DOHH2 (cell line): ENCODE measurements around the gene TMEM139.

Experiments
- H3F3A ChIP-seq: fragments of 200-600 bp; sonication (generic), shearing (Covaris generic); 2 replicates; pipeline ENCODE4 v1.6.0; 2016; ENCODE audit warnings: antibody characterized with exemption, mild to moderate bottlenecking; ENCODE audit not compliant: control insufficient read depth, insufficient read depth
- H3K27ac ChIP-seq: fragments of 200-600 bp; sonication (generic); 2 replicates; pipeline ENCODE4 v1.5.1; 2014; ENCODE audit warnings: low read depth, mild to moderate bottlenecking, low read length, moderate library complexity
- H3K27me3 ChIP-seq: fragments of 200-600 bp; sonication (generic); 2 replicates; pipeline ENCODE4 v1.6.1; 2014; ENCODE audit warnings: mild to moderate bottlenecking, low read length, mixed read lengths; ENCODE audit not compliant: control insufficient read depth
- H3K36me3 ChIP-seq: fragments of 200-600 bp; sonication (generic); 2 replicates; pipeline ENCODE4 v1.6.1; 2014; ENCODE audit warnings: mild to moderate bottlenecking, low read length, moderate library complexity, mixed read lengths; ENCODE audit not compliant: control insufficient read depth
- H3K4me1 ChIP-seq: fragments of 200-600 bp; sonication (generic); 2 replicates; pipeline ENCODE4 v1.6.1; 2014; ENCODE audit warnings: mild to moderate bottlenecking, low read length, mixed read lengths; ENCODE audit not compliant: control insufficient read depth
- H3K4me2 ChIP-seq: fragments of 200-600 bp; sonication (generic); 2 replicates; pipeline ENCODE4 v1.6.0; 2014; ENCODE audit warnings: mild to moderate bottlenecking, low read length, moderate library complexity
- H3K4me3 ChIP-seq: fragments of 200-600 bp; sonication (generic); 2 replicates; pipeline ENCODE4 v1.5.1; 2014; ENCODE audit warnings: mild to moderate bottlenecking, low read length, mixed read lengths
- H3K79me2 ChIP-seq: fragments of 200-600 bp; sonication (generic); 2 replicates; pipeline ENCODE4 v1.6.1; 2014; ENCODE audit warnings: mild to moderate bottlenecking, low read length, mixed read lengths; ENCODE audit not compliant: control insufficient read depth
- H3K9me2 ChIP-seq: fragments of 200-600 bp; sonication (generic); replicated peaks from 2 replicates; pipeline ENCODE4 v1.6.1; 2014; ENCODE audit warnings: mild to moderate bottlenecking, low read length, mixed read lengths; ENCODE audit not compliant: control insufficient read depth
- H3K9me3 ChIP-seq: fragments of 200-600 bp; sonication (generic); 2 replicates; pipeline ENCODE4 v1.6.1; 2014; ENCODE audit warnings: antibody characterized with exemption, low read length, mixed read lengths; ENCODE audit not compliant: control insufficient read depth, insufficient read depth
- H4K20me1 ChIP-seq: fragments of 200-600 bp; sonication (generic); 2 replicates; pipeline ENCODE4 v1.6.0; 2014; ENCODE audit warnings: low read depth, mild to moderate bottlenecking, antibody characterized with exemption, low read length, moderate library complexity; ENCODE audit not compliant: control insufficient read depth, insufficient read depth
- CTCF ChIP-seq: fragments of 200-600 bp; sonication (generic); IDR thresholded peaks from one replicate; pipeline ENCODE4 v1.5.1; 2014; ENCODE audit warnings: antibody characterized with exemption, mild to moderate bottlenecking, low read depth, low read length; ENCODE audit not compliant: poor library complexity, severe bottlenecking
- EZH2phosphoT487 ChIP-seq: fragments of 200-600 bp; sonication (generic); IDR thresholded peaks from 2 replicates; pipeline ENCODE4 v1.6.1; 2017; ENCODE audit warnings: borderline replicate concordance, mild to moderate bottlenecking, antibody characterized with exemption, low read length, moderate library complexity, mixed read lengths

The TMEM139 gene

DNA sequence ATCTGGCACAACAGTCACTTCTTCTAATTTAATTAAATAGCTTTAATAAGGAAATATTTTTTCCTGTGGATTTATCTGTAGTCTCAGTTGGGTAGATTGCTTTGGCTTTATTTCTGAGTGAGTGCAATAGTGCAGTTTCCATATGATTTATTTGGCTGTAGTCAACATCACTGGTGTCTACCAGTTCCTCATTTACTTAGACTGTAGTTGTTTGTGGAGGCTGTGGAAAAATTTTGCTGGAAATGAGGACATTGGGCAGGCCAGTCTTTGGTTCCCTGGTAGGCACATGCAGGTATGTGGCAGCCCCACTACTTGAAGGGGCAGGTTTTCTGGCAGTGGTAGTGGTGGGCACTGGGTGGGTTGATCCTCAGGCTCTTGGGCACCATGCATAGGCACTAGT lies 47.4 kb upstream of the TMEM139 start:
- TF ChIP-seq EZH2phosphoT487 (no peak), CTCF (no peak)

GRCh38 chr7:143238289-143238980 lies 46.3 kb upstream of the TMEM139 start:
- Histone ChIP-seq H4K20me1 (no peaks in the 10 kb centered on the region), H3K27ac (no peak overlapping the region), H3K4me2 (no peak overlapping the region), H3K36me3 (no peaks in the 10 kb centered on the region), H3K9me3 (0 out of 2 replicates have a peak, but pooled peaks cover 3% of the 10 kb centered on the region), H3K27me3 (peaks cover 9% of the 10 kb centered on the region; the same call in 1 of the 2 replicates), H3K4me1 (peaks cover 8% of the 10 kb centered on the region), H3K9me2 (no peaks in the 10 kb centered on the region), H3K4me3 (no peak overlapping the region), H3K79me2 (no peaks in the 10 kb centered on the region), H3F3A (no peaks in the 10 kb centered on the region)
- TF ChIP-seq EZH2phosphoT487, result no peak

More for the DNA sequence above, 47.4 kb upstream of the TMEM139 start:
- Histone ChIP-seq H3K27ac (no peak overlapping the region), H3K79me2 (no peaks in the 10 kb centered on the region), H3F3A (no peaks in the 10 kb centered on the region), H3K4me1 (peaks cover 8% of the 10 kb centered on the region), H3K4me3 (no peak overlapping the region), H3K9me3 (peaks cover 9% of the 10 kb centered on the region), H3K27me3 (peaks cover 12% of the 10 kb centered on the region), H3K36me3 (no peaks in the 10 kb centered on the region), H3K4me2 (no peak overlapping the region), H3K9me2 (no peaks in the 10 kb centered on the region), H4K20me1 (no peaks in the 10 kb centered on the region)

- Histone ChIP-seq H3K4me3 (no peak overlapping the region), H3K27me3 (peaks cover 9% of the 10 kb centered on the region; the same call in 1 of the 2 replicates), H3K27ac (no peak overlapping the region), H3K79me2 (no peaks in the 10 kb centered on the region), H3K9me3 (0 out of 2 replicates have a peak, but pooled peaks cover 3% of the 10 kb centered on the region), H3K4me1 (peaks cover 8% of the 10 kb centered on the region), H3K36me3 (no peaks in the 10 kb centered on the region), H3K9me2 (no peaks in the 10 kb centered on the region), H4K20me1 (no peaks in the 10 kb centered on the region), H3F3A (no peaks in the 10 kb centered on the region), H3K4me2 (no peak overlapping the region)
- TF ChIP-seq CTCF (no peak), EZH2phosphoT487 (no peak)
Measured at GRCh38 chr7:143239813-143240212, 44.9 kb upstream of the TMEM139 start.
